Activated naive CD4-positive, alpha-beta T cell treated with anti-CD3 and anti-CD28 coated beads, Interleukin-2, amount 10 ng/mL, durations not matched to agents 7 days and 5 days (primary cell): Measurements from ENCODE around the gene TMEM59L.

ENCODE experiments used
- CTCF ChIA-PET: fragments of 350-600 bp; sonication (Branson Sonifier 250); formaldehyde crosslinking; loops from one replicate; lab custom pipeline; 2021; ENCODE audit warnings: antibody characterized with exemption; lab: Charles Lee
- DNase-seq: peaks from one replicate; pipeline ENCODE4 v3.0.0-alpha.2; 2020
- H3K27ac Mint-ChIP-seq: one replicate; pipeline ENCODE4 v1.8.0; 2021; ENCODE audit warnings: mild to moderate bottlenecking, moderate library complexity, mixed read lengths
- H3K27me3 Mint-ChIP-seq: one replicate; pipeline ENCODE4 v1.8.0; 2021; ENCODE audit warnings: mild to moderate bottlenecking, mixed read lengths
- H3K36me3 Mint-ChIP-seq: one replicate; pipeline ENCODE4 v1.8.0; 2021; ENCODE audit warnings: mixed read lengths
- H3K4me1 Mint-ChIP-seq: one replicate; pipeline ENCODE4 v1.8.0; 2021; ENCODE audit warnings: mixed read lengths
- H3K4me3 Mint-ChIP-seq: one replicate; pipeline ENCODE4 v1.8.0; 2021; ENCODE audit warnings: mild to moderate bottlenecking, moderate library complexity, mixed read lengths
- H3K9me3 Mint-ChIP-seq: one replicate; pipeline ENCODE4 v1.8.0; 2021; ENCODE audit warnings: mixed read lengths

The TMEM59L gene

DNA sequence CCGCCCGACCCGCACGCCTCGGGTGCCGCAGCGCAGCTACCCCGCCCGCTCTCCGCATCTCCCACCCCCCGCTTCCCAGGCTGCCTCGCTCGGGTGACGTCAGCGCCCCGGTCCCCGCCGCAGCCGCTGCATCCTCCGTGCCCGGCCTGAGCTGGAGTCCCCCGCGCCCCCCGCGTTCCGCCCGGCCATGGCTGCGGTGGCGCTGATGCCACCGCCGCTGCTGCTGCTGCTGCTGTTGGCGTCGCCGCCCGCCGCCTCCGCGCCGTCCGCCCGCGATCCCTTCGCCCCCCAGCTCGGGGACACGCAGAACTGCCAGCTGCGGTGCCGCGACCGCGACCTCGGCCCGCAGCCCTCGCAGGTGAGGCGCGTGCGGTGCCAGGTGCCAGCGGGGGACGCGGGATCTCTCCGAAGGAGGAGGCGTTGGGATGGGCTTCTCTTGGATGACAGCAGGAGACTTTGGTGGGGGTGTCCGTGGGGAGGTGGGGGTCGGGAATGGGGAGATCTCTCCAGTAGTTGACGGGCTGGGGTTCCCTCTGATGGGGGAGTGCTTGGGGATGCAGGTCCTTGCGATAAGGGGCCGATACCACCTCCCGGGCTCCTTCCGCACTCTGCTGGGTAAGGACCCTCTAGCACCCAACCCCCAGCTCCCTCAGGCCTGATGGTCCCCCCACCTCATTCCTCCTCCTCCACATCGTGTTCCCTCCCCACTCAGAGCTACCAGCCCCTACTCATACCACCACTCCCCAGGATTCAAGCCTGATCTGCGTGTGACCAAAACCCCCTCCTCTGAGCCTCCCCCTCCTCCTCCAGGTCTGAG is at the start of gene TMEM59L:
Gene TMEM59L (plus strand): TSS at position 99 of the 817 bp plus-strand sequence. CDS start 89 bp downstream, at position 188.
- H3K4me1 Mint-ChIP-seq: peaks cover 15% of the 10 kb centered on the region
- H3K4me3 Mint-ChIP-seq: peak within 1 kb of the TSS; percentile 60
- CTCF ChIA-PET: interaction anchor here (0.6 to 0.9 kb wide), 3 partner anchors 150 to 234 kb away, joined by 3 read pairs; no protein-coding TSS in a partner anchor
- H3K36me3 Mint-ChIP-seq: peaks cover 2% of the 10 kb centered on the region
- H3K27ac Mint-ChIP-seq: no peak within 1 kb of the TSS
- DNase-seq: peak; percentile 69
- H3K27me3 Mint-ChIP-seq: peaks cover 99% of the 10 kb centered on the region
- no peaks in the 10 kb centered on the region for H3K9me3 Mint-ChIP-seq

DNA sequence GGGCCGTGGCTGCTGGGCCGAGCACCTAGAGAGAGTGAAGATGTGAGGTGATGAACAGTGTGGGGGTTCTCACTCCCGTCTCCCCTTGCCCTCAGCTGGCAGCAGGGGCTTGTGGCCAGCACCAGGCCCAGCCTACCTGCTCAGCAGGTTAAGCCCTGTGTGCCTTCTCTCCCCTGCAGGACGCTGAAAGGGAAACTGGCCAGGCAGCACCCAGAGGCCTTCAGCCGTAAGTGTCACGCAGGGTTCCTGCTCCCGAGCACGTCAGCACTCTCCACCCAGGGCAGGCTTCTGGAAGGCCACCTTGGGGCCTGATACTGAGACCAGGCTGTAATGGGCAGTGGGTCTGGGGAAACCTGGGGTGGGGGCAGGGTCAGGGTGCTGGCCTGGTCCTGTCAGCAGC is 45.7 kb upstream of the TMEM59L start:
- no peak overlapping the region for H3K27ac Mint-ChIP-seq
- H3K27me3 Mint-ChIP-seq: no peaks in the 10 kb centered on the region
- DNase-seq: no peak
- H3K9me3 Mint-ChIP-seq: no peaks in the 10 kb centered on the region
- peaks cover 41% of the 10 kb centered on the region for H3K36me3 Mint-ChIP-seq
- no peak overlapping the region for H3K4me3 Mint-ChIP-seq
- peaks cover 9% of the 10 kb centered on the region for H3K4me1 Mint-ChIP-seq
- CTCF ChIA-PET: interaction anchor here (1.4 kb wide), 1 partner anchor 22 kb away, joined by 3 read pairs; the partner anchor contains the start of gene REX1BD

DNA sequence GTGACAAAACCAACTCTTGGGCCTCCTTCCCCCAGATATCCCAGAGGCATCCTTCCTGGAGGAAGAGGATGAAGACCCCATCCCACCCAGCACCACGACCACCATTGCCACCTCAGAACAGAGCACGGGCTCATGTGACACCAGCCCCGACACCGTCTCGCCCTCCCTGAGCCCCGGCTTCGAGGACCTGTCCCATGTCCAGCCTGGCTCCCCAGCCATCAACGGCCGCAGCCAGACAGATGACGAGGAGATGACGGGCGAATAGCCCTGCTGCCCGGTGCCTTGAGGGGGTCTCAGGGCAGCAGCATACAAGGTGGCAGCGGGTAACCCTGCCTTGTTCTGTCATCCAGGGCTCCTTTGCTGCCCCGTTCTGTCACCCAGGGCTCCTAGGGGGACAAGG is 44.3 kb upstream of the TMEM59L start:
- no peak overlapping the region for H3K27ac Mint-ChIP-seq
- peaks cover 22% of the 10 kb centered on the region for H3K4me1 Mint-ChIP-seq
- DNase-seq: no peak
- CTCF ChIA-PET: interaction anchor here (1.4 kb wide), 1 partner anchor 21 kb away, joined by 3 read pairs; the partner anchor contains the start of gene REX1BD
- peaks cover 47% of the 10 kb centered on the region for H3K36me3 Mint-ChIP-seq
- no peaks in the 10 kb centered on the region for H3K9me3 Mint-ChIP-seq
- no peaks in the 10 kb centered on the region for H3K27me3 Mint-ChIP-seq
- H3K4me3 Mint-ChIP-seq: no peak overlapping the region

DNA sequence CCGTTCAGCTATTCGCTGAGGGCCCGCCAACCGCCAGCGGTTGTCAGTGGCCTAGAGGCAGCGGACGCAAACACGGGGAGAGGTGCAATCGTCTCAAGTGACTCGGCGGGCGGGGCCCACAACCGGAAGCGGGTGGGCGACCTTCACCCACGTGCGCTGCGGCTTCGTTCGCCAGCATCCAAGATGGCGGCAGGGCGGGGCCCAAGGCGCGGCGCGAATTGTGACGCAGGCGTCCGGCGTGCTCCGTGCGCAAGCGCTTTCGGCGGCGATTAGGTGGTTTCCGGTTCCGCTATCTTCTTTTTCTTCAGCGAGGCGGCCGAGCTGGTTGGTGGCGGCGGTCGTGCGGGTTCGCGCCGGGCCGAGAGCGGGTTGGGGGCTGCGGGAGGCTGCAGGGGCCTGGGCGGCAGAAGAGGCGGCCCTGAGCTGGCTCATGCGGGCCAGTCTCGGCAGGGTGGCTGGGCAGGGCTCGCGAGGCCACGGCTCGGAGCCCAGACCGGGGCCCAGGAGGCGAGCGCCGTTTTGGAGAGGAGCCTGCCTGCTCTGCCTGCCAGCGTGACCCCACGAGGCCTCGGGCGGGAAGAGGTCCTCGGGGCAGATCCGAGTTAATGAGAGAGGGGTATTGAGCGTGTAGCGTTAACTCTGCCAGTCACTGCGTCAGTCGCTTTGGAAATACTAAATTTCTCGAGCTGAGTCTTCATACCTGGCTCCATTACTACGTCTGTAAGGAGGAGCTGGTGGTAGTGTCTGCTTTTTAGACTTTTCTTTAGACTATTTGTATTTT is 40.9 kb upstream of the TMEM59L start, which contains the start of gene UBA52:
Gene UBA52 (plus strand): TSS at position 294 of the 781 bp plus-strand sequence. CDS start 1,444 bp downstream, outside the sequence.
- DNase-seq: peak; percentile 99
- H3K9me3 Mint-ChIP-seq: no peaks in the 10 kb centered on the region
- H3K4me3 Mint-ChIP-seq: peak within 1 kb of the TSS; percentile 81
- peak within 1 kb of the TSS; percentile 98 for H3K27ac Mint-ChIP-seq
- H3K4me1 Mint-ChIP-seq: peaks cover 32% of the 10 kb centered on the region
- peaks cover 52% of the 10 kb centered on the region for H3K36me3 Mint-ChIP-seq
- H3K27me3 Mint-ChIP-seq: no peaks in the 10 kb centered on the region
- CTCF ChIA-PET: interaction anchor here (0.6 to 3.5 kb wide), 6 partner anchors 9 to 103 kb away, joined by 3 to 24 read pairs (median 8); partner anchors contain the start of genes ELL, FKBP8 and REX1BD

DNA sequence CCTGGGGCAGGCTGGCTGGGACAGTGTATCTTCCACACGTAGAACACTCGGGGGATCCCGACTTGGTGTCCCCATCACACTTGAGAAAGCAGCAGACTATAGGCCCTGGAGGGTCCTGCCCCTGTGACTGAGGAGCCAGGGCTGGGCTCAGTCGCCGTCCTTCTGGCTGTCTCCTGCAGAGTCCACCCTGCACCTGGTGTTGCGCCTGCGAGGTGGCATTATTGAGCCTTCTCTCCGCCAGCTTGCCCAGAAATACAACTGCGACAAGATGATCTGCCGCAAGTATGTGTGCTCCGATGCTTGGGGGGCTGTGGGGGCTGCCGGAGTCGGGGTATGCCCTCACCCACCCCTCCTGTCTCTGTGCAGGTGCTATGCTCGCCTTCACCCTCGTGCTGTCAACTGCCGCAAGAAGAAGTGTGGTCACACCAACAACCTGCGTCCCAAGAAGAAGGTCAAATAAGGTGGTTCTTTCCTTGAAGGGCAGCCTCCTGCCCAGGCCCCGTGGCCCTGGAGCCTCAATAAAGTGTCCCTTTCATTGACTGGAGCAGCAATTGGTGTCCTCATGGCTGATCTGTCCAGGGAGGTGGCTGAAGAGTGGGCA is 37.9 kb upstream of the TMEM59L start:
- peaks cover 35% of the 10 kb centered on the region for H3K4me1 Mint-ChIP-seq
- no peak overlapping the region for H3K27ac Mint-ChIP-seq
- no peaks in the 10 kb centered on the region for H3K9me3 Mint-ChIP-seq
- peaks cover 43% of the 10 kb centered on the region for H3K36me3 Mint-ChIP-seq
- no peaks in the 10 kb centered on the region for H3K27me3 Mint-ChIP-seq
- CTCF ChIA-PET: no interaction called here
- no peak for DNase-seq
- no peak overlapping the region for H3K4me3 Mint-ChIP-seq

DNA sequence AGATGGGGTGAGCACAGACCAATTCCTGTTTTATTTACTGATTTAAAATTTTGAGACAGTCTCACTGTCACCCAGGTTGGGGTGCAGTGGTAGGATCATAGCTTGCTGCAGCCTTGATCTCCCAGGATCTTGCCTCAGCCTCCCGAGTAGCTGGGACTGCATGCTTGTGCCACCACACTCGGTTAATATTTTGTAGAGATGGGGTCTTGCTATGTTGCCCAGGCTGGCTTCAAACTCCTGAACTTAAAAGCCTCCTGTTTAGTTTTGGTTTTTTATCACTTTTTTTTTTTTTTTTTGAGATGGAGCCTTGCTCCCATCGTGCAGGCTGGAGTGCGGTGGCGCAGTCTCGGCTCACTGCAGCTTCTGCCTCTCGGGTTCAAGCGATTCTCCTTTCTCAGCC is 36.3 kb upstream of the TMEM59L start:
- no peaks in the 10 kb centered on the region for H3K27me3 Mint-ChIP-seq
- no peak overlapping the region for H3K27ac Mint-ChIP-seq
- CTCF ChIA-PET: no interaction called here
- DNase-seq: no peak
- H3K9me3 Mint-ChIP-seq: no peaks in the 10 kb centered on the region
- H3K4me3 Mint-ChIP-seq: no peak overlapping the region
- peaks cover 31% of the 10 kb centered on the region for H3K4me1 Mint-ChIP-seq
- peaks cover 40% of the 10 kb centered on the region for H3K36me3 Mint-ChIP-seq

DNA sequence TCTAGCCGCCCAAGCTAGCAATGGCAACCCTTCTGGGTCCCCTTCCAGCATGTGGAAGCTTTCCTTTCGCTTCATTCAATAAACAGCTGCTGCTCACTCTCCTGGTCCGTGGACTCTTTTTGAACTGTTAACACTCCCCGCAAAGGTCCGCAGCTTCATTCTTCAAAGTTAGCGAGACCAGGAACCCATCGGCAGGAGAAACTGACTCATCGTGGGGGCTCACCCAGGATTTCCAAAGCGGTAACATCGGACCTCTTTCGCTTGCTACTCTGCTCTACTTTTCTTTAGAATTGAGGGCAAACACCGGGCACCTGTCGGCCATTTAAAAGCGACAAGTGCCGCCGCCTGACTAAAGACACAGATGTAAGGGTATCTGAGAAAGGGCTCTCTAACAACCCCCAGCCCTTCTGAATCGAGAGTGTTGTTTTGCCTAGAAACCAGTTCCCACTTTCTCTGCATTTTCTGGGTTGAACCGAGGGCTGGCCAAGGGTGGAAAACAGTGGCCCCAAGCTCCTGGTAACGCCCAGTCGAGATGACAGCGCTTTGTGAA is 35.2 kb upstream of the TMEM59L start:
- Mint-ChIP-seq H3K36me3 (peaks cover 35% of the 10 kb centered on the region), H3K4me1 (peaks cover 22% of the 10 kb centered on the region), H3K27ac (no peak overlapping the region), H3K27me3 (no peaks in the 10 kb centered on the region), H3K4me3 (no peak overlapping the region), H3K9me3 (no peaks in the 10 kb centered on the region)
- DNase-seq: no peak
- CTCF ChIA-PET: interaction anchor here (1.4 kb wide), 1 partner anchor 11 kb away, joined by 5 read pairs; the partner anchor contains the start of gene REX1BD

DNA sequence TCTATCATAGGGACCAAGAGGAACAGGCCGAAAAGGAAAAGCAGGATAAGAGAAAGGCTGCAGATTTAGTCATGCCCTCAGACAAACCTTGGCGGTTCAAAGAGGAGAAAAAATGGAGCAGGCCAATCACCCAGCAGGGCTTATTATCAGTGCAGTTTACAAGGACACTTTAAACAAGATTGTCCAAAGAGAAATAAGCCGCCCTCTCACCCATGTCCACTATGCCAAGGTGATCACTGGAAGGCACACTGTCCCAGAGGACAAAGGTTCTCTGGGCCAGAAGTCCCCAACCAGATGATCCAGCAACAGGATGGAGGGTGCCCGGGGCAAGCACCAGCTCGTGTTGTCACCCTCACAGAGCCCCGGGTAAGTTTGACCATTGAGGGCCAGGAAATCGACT is 32.4 kb upstream of the TMEM59L start:
- no peak overlapping the region for H3K27ac Mint-ChIP-seq
- peaks cover 4% of the 10 kb centered on the region for H3K27me3 Mint-ChIP-seq
- no peak overlapping the region for H3K4me3 Mint-ChIP-seq
- H3K36me3 Mint-ChIP-seq: peaks cover 11% of the 10 kb centered on the region
- H3K9me3 Mint-ChIP-seq: no peaks in the 10 kb centered on the region
- no peak for DNase-seq
- peaks cover 11% of the 10 kb centered on the region for H3K4me1 Mint-ChIP-seq
- CTCF ChIA-PET: interaction anchor here (0.6 to 1.6 kb wide), 7 partner anchors 8 to 417 kb away, joined by 3 to 7 read pairs (median 3); partner anchors contain the start of genes REX1BD and UBA52

DNA sequence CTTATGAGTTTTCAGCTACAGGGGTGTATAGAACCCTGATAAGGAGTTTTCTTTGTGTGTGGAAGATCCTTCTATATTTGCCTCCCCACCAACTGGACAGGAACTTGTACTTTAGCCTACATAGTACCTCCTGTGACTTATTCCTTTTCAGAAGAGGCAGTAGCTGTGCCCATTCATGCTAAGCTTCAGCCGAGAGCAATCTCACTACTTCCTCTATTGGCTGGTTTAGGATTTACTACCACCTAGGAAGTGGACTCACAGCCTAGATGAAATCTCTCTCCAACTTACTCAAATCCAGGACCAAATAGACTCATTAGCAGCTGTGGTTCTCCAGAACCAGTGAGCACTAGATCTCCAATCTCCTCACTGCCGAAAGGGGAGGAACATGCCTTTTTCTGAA is 26.4 kb upstream of the TMEM59L start:
- Mint-ChIP-seq H3K27ac (peak overlapping the region; percentile 58), H3K4me1 (peaks cover 47% of the 10 kb centered on the region), H3K4me3 (no peak overlapping the region), H3K9me3 (no peaks in the 10 kb centered on the region), H3K27me3 (peaks cover 4% of the 10 kb centered on the region), H3K36me3 (peaks cover 12% of the 10 kb centered on the region)
- CTCF ChIA-PET: interaction anchor here (0.7 to 3.6 kb wide), 5 partner anchors 14 to 117 kb away, joined by 3 to 19 read pairs (median 3); partner anchors contain the start of gene UBA52
- DNase-seq: no peak

DNA sequence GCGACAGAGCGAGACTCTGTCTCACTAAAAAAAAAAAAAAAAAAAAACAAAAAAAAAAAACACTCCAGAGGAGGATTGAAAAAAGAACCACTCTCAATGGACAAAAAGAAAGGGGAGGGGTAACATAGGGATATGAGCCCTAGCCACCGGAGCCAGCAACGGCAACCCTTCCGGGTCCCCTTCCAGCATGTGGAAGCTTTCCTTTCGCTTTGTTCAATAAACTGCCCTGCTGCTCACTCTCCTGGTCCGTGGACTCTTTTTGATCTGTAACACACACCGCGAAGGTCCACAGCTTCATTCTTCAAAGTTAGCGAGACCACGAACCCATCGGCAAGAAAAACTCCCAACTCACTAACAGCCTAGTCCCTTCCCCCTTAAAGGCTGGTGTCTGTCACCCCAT is 25.1 kb upstream of the TMEM59L start:
- CTCF ChIA-PET: interaction anchor here (0.6 to 3.6 kb wide), 11 partner anchors 10 to 259 kb away, joined by 3 to 32 read pairs (median 5); partner anchors contain the start of genes ELL, FKBP8, KXD1 and UBA52
- DNase-seq: no peak
- Mint-ChIP-seq H3K4me1 (peaks cover 50% of the 10 kb centered on the region), H3K27ac (peak overlapping the region; percentile 97), H3K27me3 (peaks cover 4% of the 10 kb centered on the region), H3K36me3 (peaks cover 13% of the 10 kb centered on the region), H3K9me3 (no peaks in the 10 kb centered on the region), H3K4me3 (peak overlapping the region; percentile 77)

DNA sequence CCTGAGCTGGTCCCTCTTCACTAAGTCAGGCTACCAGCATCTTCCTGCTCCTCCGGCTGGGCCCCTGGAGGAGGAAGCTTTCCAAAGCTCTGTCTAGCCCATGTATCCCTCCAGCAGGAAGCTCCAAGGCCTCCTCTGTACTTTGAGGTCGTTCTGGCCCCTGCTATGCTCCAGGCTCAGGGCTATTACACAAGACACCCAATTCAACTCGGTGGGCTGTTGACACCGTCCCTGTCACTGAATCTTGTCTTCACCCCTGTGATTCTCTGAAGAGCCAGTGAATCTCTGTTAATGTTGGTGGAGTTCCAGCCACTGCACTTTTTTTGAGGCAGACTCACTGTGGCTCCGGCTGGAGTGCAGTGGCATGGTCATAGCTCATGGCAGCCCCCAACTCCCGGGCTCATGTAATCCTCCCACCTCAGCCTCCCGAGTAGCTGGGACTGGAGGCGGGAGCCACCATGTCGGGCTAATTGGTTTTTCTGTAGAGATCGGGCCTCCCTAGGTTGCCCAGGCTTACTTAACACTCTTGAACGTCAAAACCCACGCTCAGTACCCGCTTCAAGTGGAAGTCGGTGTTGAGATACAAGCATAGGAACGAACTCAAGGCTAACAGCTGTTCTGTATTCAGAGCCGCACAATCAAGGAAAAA is 24.6 kb upstream of the TMEM59L start:
- no peaks in the 10 kb centered on the region for H3K9me3 Mint-ChIP-seq
- H3K27me3 Mint-ChIP-seq: peaks cover 4% of the 10 kb centered on the region
- peak overlapping the region; percentile 77 for H3K4me3 Mint-ChIP-seq
- peaks cover 50% of the 10 kb centered on the region for H3K4me1 Mint-ChIP-seq
- H3K27ac Mint-ChIP-seq: peak overlapping the region; percentile 97
- CTCF ChIA-PET: interaction anchor here (0.6 to 3.6 kb wide), 14 partner anchors 11 to 259 kb away, joined by 3 to 32 read pairs (median 5); partner anchors contain the start of genes ELL, FKBP8, KXD1 and UBA52
- DNase-seq: no peak
- H3K36me3 Mint-ChIP-seq: peaks cover 14% of the 10 kb centered on the region

DNA sequence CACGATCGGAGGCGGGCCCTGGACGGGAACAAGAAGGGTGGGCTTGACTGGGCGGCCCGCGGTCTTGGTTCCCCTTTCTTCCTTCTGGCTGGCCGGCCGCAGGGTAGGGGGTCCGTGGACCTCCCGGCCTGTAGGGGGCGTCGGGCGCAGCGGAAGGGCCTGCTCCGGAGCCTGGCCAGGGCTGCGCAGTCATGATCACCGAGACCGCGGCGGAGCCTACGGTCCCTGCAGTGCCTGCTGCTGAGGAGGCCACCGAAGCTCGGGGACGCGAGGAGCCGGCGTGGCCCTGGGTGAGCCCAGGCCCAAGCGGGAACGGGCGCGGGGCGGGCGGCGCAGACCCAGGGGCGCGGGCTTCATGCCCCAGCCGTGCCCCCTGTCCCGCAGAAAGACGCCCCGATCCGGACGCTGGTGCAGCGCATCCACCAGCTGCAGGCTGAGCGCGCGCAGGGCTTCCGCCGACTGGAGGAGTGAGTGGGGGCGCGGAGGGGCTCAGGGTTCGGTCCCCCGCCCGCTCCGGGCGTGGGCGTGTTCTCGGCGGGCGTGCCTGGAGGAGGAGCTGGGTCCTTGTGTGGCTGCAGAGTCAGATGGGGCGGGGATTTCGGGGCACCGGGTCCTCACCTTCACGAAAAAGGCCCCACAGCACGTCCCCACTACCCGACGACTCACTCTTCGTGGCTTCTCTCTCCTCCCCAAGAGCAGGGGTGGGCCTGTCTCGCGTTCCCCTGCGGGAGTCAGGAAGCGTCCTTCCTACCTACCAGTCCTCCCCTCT is 23.9 kb upstream of the TMEM59L start, which contains the start of gene REX1BD:
Gene REX1BD (plus strand): TSS at position 188 of the 769 bp plus-strand sequence. CDS start 4 bp downstream, at position 192.
- DNase-seq: peak; percentile 92
- Mint-ChIP-seq H3K36me3 (peaks cover 15% of the 10 kb centered on the region), H3K4me3 (peak within 1 kb of the TSS; percentile 77), H3K27me3 (peaks cover 9% of the 10 kb centered on the region), H3K9me3 (no peaks in the 10 kb centered on the region), H3K4me1 (peaks cover 53% of the 10 kb centered on the region), H3K27ac (peak within 1 kb of the TSS; percentile 97)
- CTCF ChIA-PET: interaction anchor here (0.9 to 3.6 kb wide), 14 partner anchors 8 to 243 kb away, joined by 3 to 32 read pairs (median 6); partner anchors contain the start of genes ELL, FKBP8, KXD1 and UBA52
